ENCODE results near the gene TFPT. TPM values are rescaled to one million over a fixed set of nuclear protein-coding genes. Genes with fewer than 3 reads are reported as not detected.

The TFPT gene
- total and polyA plus RNA-seq, 2 of the 13 experiments (the other 11 are each of a cell fraction or from before 2014, with no cell fraction given) = 8.4 to 10.7 TPM

DNA sequence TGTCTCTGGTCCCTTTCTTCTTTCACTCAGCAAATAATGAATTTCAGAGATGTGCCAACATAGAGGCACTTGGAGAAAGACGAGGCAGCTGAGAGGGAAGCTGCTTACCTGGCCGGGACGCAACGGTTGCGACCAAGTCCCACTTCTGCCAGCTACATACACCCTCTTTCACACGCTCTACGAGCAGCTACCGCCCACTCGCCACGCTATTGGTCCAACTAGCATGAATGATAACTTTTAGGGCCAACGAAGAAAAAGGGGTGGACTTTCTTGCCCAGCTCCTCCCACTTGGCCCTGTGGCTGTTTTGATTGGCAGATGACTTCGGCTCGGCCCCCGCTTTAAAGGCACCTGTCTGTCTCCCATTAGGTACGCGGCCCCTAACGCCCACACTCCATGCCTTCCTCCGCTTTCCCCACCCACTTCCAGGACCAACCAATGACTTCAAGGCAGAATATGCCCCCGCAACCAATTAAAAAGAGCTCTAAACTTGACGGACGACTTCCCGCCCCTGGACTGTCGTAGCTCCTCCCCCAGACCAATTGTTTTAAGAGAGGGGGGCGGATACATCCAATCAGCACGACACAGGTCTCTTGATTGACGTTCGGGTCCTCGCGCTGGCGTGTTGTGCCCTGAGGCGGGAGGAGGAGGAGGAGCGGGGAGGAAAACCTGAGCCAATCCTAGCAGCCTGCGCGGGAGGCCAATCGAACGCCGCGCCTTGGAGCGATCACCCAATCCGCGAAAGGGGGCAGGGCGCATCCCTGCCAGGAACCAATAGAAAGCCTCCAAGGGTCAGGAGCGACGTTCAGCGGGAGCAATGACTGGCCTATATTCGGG is 21.6 kb upstream of the TFPT start (continued):
- TF ChIP-seq HMGXB4 (CRISPR knock-in tag; IDR thresholded peaks at IDR 0.05; ENCODE audit: borderline replicate concordance in 1 of 2, low read depth in 1 of 2) (no peak), ZNF138 (CRISPR knock-in tag; IDR thresholded peaks at IDR 0.05; ENCODE audit: low read depth) (no peak), ZSCAN29 (CRISPR knock-in tag; conservative IDR thresholded peaks at IDR 0.05) (no peak), TBP (CRISPR knock-in tag; IDR thresholded peaks at IDR 0.05) (no peak), SNAPC4 (CRISPR knock-in tag; IDR thresholded peaks at IDR 0.05) (no peak), ZFP91 (CRISPR knock-in tag; IDR thresholded peaks at IDR 0.05; ENCODE audit: borderline replicate concordance) (peak; percentile 50; the same call in 1 of the 2 replicates), MBD4 (IDR thresholded peaks at IDR 0.05; ENCODE audit: borderline replicate concordance, low read length) (no peak), GFI1 (CRISPR knock-in tag; IDR thresholded peaks at IDR 0.05; ENCODE audit: borderline replicate concordance) (no peak), ZNF557 (CRISPR knock-in tag; IDR thresholded peaks at IDR 0.05) (no peak), ZNF841 (CRISPR knock-in tag; IDR thresholded peaks at IDR 0.05; ENCODE audit: borderline replicate concordance) (no peak), KLF13 (CRISPR knock-in tag; IDR thresholded peaks at IDR 0.05) (no peak), MAFF (IDR thresholded peaks at IDR 0.05; ENCODE audit: low read depth, low read length) (no peak), ATF7 (IDR thresholded peaks at IDR 0.05) (no peak), ATF7 (CRISPR knock-in tag; IDR thresholded peaks at IDR 0.05) (no peak), ZNF101 (CRISPR knock-in tag; IDR thresholded peaks at IDR 0.05; ENCODE audit: borderline replicate concordance, low read depth) (no peak), TRIM24 (CRISPR knock-in tag; IDR thresholded peaks at IDR 0.05) (no peak), EHMT2 (IDR thresholded peaks at IDR 0.05; ENCODE audit: borderline replicate concordance, low read depth, low read length) (no peak), ZNF512 (CRISPR knock-in tag; IDR thresholded peaks at IDR 0.05) (no peak), ZNF720 (CRISPR knock-in tag; IDR thresholded peaks at IDR 0.05) (no peak)
